HG03066 (cell line): ENCODE data around the gene CPS1.

Experiments used
- ATAC-seq: cut with Tn5 transposase; IDR thresholded peaks from one replicate; pipeline ENCODE4 v1.9.1; 2021; ENCODE audit warnings: low read depth; ENCODE audit not compliant: unreplicated experiment

The CPS1 gene

DNA sequence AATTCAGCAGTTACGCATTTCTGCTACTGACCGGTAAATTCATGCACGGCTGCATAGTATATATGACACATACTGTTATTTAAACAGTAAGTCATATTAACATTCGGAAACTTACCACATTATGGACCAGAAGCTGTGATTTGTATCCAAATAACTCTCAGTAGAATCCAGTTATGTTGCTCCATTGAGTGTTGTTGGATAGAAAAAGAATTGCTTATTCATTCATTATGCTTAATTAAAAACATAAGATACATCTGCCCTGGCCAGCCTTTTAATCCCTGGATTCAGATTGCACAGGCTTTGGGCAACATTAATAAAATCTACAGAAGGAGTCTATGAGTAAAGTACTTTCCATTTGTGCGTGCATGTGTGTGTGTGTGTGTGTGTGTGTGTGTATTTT lies 111.3 kb downstream of the CPS1 start:
- ATAC-seq = no peak

DNA sequence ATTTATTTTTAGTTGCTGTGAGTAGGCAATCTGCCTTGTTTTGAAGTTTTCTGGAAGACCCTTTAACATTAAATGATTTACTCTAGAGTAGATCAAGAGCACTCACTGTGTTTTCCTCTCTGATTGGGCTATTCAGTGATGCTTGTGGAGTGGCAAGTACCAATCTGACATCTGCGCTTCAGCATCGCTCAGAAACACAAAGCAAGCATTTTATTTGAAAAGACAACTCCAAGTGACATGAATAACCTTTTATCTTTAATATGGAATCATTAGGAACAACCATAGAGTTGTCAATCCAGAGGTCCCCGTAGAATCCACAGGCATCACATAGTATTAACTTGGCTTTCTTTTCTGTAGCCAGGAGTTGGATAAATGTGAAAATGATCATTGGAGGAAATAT lies 114.7 kb downstream of the CPS1 start:
- no peak for ATAC-seq

DNA sequence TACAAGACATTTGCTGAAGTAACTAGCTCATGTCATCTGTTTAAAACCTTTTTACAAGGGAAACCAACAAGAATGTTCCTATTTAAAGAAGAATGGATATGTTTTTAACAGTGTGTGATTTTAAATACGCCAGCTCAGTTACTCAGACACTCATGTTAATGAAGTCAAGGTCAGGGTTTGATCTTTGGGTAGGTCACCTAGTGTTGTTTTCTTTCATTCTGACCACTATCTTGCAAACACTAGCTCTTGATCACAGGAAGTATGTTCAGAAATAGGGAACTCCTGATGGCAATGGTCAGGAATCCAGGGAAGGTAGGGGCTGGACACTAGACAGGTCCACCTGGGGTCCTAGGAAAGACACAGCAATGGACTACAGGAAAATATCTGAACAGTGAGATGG lies 116.7 kb downstream of the CPS1 start:
- no peak for ATAC-seq

DNA sequence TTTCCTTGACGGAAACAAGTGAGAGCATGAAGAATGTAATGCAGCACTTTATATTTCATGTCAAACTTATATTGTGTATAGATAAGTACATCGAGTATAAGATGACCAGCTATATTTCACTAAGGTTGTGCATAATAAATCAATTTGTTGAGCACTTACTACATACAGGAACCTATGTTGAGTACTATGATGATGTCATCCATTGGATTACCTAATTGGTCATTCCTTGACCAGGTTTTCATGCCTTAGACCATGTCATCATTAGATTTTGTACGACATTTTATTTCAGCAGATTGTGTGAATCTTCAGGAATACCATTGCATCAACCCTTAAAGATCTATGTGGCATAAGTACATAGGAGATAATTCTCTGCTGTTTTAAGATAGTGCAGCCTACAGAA lies 119.7 kb downstream of the CPS1 start:
- no peak for ATAC-seq

DNA sequence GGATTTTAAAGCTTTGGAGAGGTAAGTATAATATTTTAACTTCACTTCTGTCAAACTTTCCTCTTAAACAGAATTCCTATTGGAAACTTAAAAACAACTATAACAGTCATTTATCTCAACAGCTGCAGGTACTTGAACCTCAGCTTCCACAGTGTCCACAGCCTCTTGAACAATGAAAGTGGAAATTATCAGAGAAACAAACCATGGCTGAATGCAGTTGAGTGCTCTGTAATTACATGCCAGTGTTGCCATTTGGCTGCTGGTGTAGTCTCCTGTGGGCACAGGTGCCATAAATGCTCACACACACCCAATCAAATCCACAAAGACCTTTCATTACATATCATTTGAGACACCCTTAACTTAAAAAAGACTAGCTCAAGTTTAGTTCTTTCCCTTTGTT lies 125.1 kb downstream of the CPS1 start:
- no peak for ATAC-seq

DNA sequence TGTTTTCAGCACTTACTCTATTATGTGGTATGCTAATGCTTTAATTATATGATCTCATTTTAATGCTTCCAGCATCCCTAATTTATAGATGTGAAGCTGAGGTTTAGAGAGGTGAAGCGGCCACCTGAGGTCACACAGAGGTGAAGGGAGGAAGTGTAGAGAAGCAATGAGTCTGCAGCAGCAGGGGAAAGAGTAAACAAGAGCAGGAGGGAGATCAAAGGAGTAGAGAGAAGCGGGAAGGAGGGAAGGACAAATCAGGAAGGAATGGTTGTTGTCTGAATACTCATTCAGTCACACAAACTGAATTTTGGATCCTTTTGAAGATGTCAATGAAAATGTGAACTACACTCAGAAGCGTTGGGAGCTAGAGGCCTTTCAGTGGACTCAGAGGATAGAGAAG lies 130.0 kb downstream of the CPS1 start:
- no peak for ATAC-seq

DNA sequence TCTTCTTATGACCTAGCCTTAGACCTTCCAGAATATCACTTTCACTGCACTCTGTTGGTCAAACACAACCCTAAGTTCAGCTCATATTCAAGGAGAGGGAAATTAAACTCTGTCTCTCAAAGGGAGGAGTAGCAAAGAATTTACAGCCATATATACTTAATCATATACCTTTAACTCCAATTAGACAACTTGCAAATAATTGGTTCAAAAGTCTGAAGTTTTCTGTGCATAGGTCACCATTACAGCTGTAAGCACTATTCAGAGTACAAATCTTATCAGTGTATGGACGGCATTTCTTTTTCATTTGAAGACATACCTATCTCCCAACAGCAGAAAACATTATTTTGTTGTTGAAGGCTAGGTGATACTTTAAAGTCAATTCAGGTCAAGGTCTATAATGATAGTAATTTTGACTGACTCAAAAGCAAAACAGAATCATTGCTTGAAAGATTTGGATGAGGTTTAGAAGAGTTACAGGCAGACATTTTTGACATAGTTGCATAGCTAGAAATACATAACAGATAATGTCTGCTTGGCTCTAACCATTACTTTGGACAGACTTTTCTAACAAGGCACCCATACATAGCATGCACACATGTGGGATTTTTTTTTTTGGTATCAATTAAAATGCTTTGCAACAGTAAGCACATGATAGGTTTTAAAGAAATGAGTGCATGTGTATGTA lies 131.5 kb downstream of the CPS1 start:
- no peak for ATAC-seq

DNA sequence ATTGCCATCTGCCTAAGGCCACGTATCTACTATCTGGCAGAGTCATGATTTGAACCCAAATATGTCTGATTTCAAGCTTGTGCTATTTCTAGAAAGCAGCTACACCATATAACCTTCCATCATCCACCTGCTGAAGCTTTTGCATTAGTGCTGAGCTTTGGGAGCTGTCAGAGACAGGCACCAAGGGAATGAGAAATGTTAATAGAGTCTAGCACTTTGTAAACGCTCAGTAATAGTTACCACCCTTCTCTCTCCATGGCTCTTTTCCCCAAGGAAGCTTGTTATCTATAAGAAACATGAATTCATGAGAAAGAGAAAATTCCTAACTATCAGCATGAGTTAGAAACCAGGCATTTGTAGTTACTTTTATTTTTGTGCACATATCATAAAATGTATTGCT lies 151.5 kb downstream of the CPS1 start:
- no peak for ATAC-seq

DNA sequence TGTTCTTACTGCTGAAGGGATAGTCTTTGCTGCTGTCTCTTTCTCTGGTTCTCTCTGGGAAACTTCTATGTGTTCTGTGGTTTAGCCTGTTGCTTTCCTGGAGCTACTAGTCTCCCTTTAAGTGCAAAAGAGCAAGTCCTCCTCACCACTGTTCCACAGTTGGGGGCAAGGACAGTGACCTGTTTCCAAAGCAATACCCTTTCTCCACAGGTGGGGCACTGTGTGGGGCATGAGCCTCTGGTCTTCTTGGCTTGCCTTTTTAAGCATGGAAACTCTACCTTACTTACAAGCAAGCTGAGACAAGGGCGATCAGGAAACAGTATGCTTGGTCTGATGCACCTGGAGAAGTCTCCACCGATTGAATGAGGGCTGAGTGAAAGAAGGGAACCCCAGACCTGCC lies 156.7 kb downstream of the CPS1 start:
- no peak for ATAC-seq

DNA sequence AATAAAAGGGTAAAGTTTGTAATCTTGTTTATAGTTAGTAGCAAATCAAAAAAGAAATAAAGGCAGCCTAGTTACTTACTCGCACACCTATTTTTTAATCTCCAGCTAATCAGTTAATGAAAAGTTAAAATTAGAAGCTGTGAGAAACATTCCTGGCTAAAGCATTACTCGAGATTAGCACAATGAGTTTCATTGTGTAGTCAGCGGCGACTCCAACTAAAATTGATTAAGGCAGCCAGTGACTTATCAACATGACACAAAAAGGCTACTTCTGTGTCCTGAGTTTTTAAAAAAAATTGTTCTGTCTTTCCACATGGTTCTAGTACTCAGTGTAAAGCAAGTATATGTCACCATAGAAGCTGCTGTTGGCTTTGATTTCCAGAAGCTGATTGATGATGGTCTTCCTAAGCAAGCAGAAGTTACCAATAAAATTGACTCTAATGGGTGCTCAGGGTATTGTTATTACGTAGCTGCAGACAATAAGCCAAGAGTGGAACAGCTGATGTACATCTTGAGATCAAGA lies 159.2 kb downstream of the CPS1 start:
- no peak for ATAC-seq

DNA sequence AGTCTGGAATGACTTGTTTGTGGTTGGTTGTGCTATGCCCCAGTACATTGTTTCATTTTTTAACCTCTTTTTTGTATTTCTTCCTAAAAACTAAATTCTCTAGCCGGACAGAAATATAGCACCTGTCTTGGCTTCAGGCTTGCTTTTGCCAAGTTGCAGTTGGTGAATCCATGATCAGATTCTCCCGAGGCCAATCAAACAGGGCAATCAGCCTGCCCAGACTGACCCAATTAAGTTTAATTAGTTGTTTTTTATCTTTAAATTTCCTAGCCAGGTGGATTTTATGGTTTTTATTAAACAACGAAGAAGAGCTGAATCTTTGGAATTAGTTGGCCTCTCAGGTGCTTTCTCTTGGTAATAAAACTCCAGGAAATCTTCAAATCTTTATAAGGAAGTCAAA lies 162.1 kb downstream of the CPS1 start:
- ATAC-seq = no peak

DNA sequence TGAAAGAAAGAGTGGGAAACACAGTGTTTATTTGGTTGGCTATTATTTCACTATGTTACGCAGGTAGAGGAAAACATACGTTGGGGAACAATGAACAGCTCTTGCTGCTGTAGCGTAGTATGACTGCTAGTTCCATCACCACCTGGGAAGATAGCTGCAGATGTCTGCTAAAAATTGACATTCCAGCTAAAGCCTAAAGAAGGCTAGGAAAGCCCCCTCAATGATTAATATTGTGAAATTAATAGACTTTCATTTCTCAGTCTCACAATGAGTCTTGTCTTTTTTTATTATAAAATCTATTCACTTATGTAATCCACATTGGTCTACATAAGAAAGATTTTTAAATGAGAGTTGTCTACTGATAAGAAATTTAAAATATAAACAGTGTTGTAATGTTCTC lies 165.7 kb downstream of the CPS1 start:
- ATAC-seq = no peak

DNA sequence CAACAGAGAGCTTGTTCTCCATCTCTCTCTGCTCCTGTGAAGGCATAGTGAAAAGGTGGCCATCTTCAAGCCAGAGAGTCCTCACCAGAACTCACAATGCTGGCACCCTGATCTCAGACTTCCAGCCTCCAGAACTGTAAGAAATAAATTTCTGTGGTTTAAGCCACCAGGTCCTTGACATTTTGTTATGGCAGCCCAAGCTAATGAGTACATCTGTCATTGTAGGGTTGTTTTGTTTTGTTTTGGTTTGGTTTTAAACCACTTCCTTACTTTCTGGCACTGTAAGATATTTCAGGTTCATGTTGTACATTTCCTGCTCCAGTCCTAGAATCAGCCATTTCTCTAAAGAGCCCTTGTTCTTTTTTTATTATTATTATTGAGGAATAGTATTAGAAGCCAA lies 171.2 kb downstream of the CPS1 start:
- no peak for ATAC-seq
